ENCODE measurements around the gene ADRM1. TPM values are rescaled to one million over a fixed set of nuclear protein-coding genes. Genes with fewer than 3 reads are reported as not detected.

Gene ADRM1
- total RNA-seq, 1 donor from 2014 or later = 63.9 TPM

GRCh38 chr20:62344092-62344491, 41.3 kb downstream of the ADRM1 start:
- H3K9me3 ChIP-seq = peaks cover 6% of the 10 kb centered on the region
- no peaks in the 10 kb centered on the region for H3K4me1 ChIP-seq
- H3K27me3 ChIP-seq (ENCODE audit: low read depth) = no peaks in the 10 kb centered on the region
- intact Hi-C loops (cut with DNase I) = no loop called here
- no peak for ATAC-seq
- no peak overlapping the region for H3K4me3 ChIP-seq
- no peak for TF ChIP-seq CTCF (IDR thresholded peaks at IDR 0.05)
- peaks cover 72% of the 10 kb centered on the region for H3K36me3 ChIP-seq
- DNase-seq = no peak
- no peak overlapping the region for H3K27ac ChIP-seq

GRCh38 chr20:62344782-62345181, 42.0 kb downstream of the ADRM1 start:
- Histone ChIP-seq H3K27ac (no peak overlapping the region), H3K27me3 (ENCODE audit: low read depth) (no peaks in the 10 kb centered on the region), H3K36me3 (peaks cover 67% of the 10 kb centered on the region), H3K4me3 (no peak overlapping the region), H3K9me3 (peaks cover 6% of the 10 kb centered on the region), H3K4me1 (peaks cover under 1% of the 10 kb centered on the region)
- intact Hi-C loops (cut with DNase I) = no loop called here
- no peak for ATAC-seq
- no peak for TF ChIP-seq CTCF (IDR thresholded peaks at IDR 0.05)
- DNase-seq = no peak

- no peak overlapping the region for H3K4me3 ChIP-seq
- H3K27ac ChIP-seq = no peak overlapping the region
- intact Hi-C loops (cut with DNase I) = no loop called here
- peaks cover 6% of the 10 kb centered on the region for H3K9me3 ChIP-seq
- no peak for DNase-seq
- no peak for TF ChIP-seq CTCF (IDR thresholded peaks at IDR 0.05)
- ATAC-seq = no peak
- H3K4me1 ChIP-seq = peaks cover 8% of the 10 kb centered on the region
- H3K36me3 ChIP-seq = peaks cover 67% of the 10 kb centered on the region
- H3K27me3 ChIP-seq (ENCODE audit: low read depth) = no peaks in the 10 kb centered on the region
Measured at GRCh38 chr20:62345681-62346370, 43.0 kb downstream of the ADRM1 start.

GRCh38 chr20:62346398-62347150, 43.8 kb downstream of the ADRM1 start:
- H3K36me3 ChIP-seq = peaks cover 67% of the 10 kb centered on the region
- no peaks in the 10 kb centered on the region for H3K27me3 ChIP-seq (ENCODE audit: low read depth)
- H3K27ac ChIP-seq = no peak overlapping the region
- no peak overlapping the region for H3K4me3 ChIP-seq
- intact Hi-C loops (cut with DNase I) = no loop called here
- peaks cover 8% of the 10 kb centered on the region for H3K4me1 ChIP-seq
- TF ChIP-seq CTCF (IDR thresholded peaks at IDR 0.05) = no peak
- DNase-seq = no peak
- H3K9me3 ChIP-seq = peaks cover 6% of the 10 kb centered on the region
- no peak for ATAC-seq

- Histone ChIP-seq H3K9me3 (peaks cover 6% of the 10 kb centered on the region), H3K27me3 (ENCODE audit: low read depth) (no peaks in the 10 kb centered on the region), H3K4me3 (no peak overlapping the region), H3K4me1 (peaks cover 8% of the 10 kb centered on the region), H3K27ac (no peak overlapping the region), H3K36me3 (peaks cover 68% of the 10 kb centered on the region)
- intact Hi-C loops (cut with DNase I) = no loop called here
- no peak for DNase-seq
- TF ChIP-seq CTCF (IDR thresholded peaks at IDR 0.05) = no peak
- no peak for ATAC-seq
Measured at GRCh38 chr20:62347151-62347404, 44.3 kb downstream of the ADRM1 start.
